CD8-positive, alpha-beta memory T cell (primary cell): Measurements from ENCODE around the gene CADM1. TPM values are rescaled to one million over a fixed set of nuclear protein-coding genes. Genes with fewer than 3 reads are reported as not detected.

ENCODE experiments used
- CTCF ChIA-PET: fragments of 350-600 bp; sonication (Branson Sonifier 250); formaldehyde crosslinking; loops from one replicate; lab custom pipeline; 2021; ENCODE audit warnings: antibody characterized with exemption; lab: Charles Lee
- POLR2A ChIA-PET: fragments of 350-600 bp; sonication (Branson Sonifier 250); formaldehyde crosslinking; loops from one replicate; lab custom pipeline; 2021; ENCODE audit warnings: antibody characterized with exemption; lab: Charles Lee
- DNase-seq, 5 donors: peaks; one replicate each; pipeline versions ENCODE4 v3.0.0 to v3.0.0-alpha.2; 2020 to 2022; ENCODE audit warnings: mixed read lengths in 1 of 5
- H3K27ac ChIP-seq: one replicate; pipeline ENCODE4 v1.7.0; 2013; ENCODE audit warnings: low read depth, mild to moderate bottlenecking, low read length, moderate library complexity
- H3K27me3 ChIP-seq: 2 replicates; pipeline ENCODE4 v1.7.0; 2013; ENCODE audit warnings: low read length, mild to moderate bottlenecking; ENCODE audit not compliant: insufficient read depth, poor library complexity, severe bottlenecking
- H3K36me3 ChIP-seq: 2 replicates; pipeline ENCODE4 v1.7.0; 2013; ENCODE audit warnings: mild to moderate bottlenecking, low read length, moderate library complexity; ENCODE audit not compliant: insufficient read depth
- H3K4me1 ChIP-seq: 2 replicates; pipeline ENCODE4 v1.7.0; 2013; ENCODE audit warnings: mild to moderate bottlenecking, low read length, moderate library complexity; ENCODE audit not compliant: insufficient read depth
- H3K4me3 ChIP-seq: 2 replicates; pipeline ENCODE4 v1.7.0; 2013; ENCODE audit warnings: mild to moderate bottlenecking, low read length
- H3K9me3 ChIP-seq: 2 replicates; pipeline ENCODE4 v1.7.0; 2013; ENCODE audit warnings: mild to moderate bottlenecking, low read length
- H3K27ac Mint-ChIP-seq, 8 donors: one replicate each; pipeline ENCODE4 v1.8.0; 2020 to 2021; ENCODE audit warnings: mixed read lengths in 8 of 8, mild to moderate bottlenecking in 6 of 8, inconsistent platforms in 3 of 8, moderate library complexity in 3 of 8
- H3K27me3 Mint-ChIP-seq, 2 donors: one replicate each; pipeline ENCODE4 v1.8.0; 2020 to 2021; ENCODE audit warnings: mixed read lengths in 2 of 2, mild to moderate bottlenecking in 1 of 2, moderate library complexity in 1 of 2
- H3K36me3 Mint-ChIP-seq, 3 donors: one replicate each; pipeline ENCODE4 v1.8.0; 2020 to 2021; ENCODE audit warnings: mixed read lengths in 3 of 3, inconsistent platforms in 1 of 3, mild to moderate bottlenecking in 1 of 3
- H3K4me1 Mint-ChIP-seq, 3 donors: one replicate each; pipeline ENCODE4 v1.8.0; 2020 to 2021; ENCODE audit warnings: mixed read lengths in 3 of 3, inconsistent platforms in 1 of 3, mild to moderate bottlenecking in 1 of 3
- H3K4me3 Mint-ChIP-seq, 7 donors: one replicate each; pipeline ENCODE4 v1.8.0; 2020 to 2021; ENCODE audit warnings: mixed read lengths in 7 of 7, mild to moderate bottlenecking in 6 of 7, moderate library complexity in 4 of 7, inconsistent platforms in 2 of 7
- H3K9me3 Mint-ChIP-seq, 5 donors: one replicate each; pipeline ENCODE4 v1.8.0; 2020 to 2022; ENCODE audit warnings: mixed read lengths in 5 of 5, mild to moderate bottlenecking in 3 of 5, moderate library complexity in 2 of 5, inconsistent platforms in 1 of 5
- polyA plus RNA-seq: library from polyadenylated mRNA; unstranded; fragments of 300-500 nt; fragmentation: Illumina TruSeq; gene quantifications from one replicate; pipeline ENCODE4 v1.2.3, GENCODE V29; 2021
- total RNA-seq, 2 experiments: library from RNA; stranded (reverse); gene quantifications; one replicate each; pipeline ENCODE4 v1.2.3, GENCODE V29; 2021

Gene CADM1
- total and polyA plus RNA-seq, 3 experiments from 2014 or later: 0.90 to 2.7 (median 1.1) TPM

DNA sequence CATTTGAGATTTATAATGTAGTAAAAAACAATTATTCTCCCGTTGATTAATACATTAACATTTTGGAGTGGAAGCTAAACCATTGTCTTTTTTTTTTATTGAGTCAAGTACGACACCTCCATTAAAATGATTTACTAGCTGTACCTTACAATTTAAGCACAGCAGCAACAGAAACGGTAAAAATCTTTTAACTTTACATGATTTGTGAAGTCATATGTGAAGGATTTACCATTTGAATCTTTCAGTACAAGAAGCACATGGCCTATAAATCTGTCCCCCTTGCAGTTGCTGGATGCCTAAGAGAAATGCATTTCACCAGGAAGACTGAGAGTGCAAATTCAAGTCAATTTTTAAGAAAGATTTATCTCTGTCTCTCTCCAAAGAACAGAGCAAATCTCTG is 324.6 kb downstream of the CADM1 start:
- ChIA-PET POLR2A (no interaction called here), CTCF (no interaction called here)
- Mint-ChIP-seq H3K4me1 (no peaks in the 10 kb centered on the region), H3K27ac (no peak overlapping the region), H3K27me3 (peaks cover 0 to 4% of the 10 kb centered on the region in 2 donors), H3K36me3 (peaks cover 0 to 3% (median 0%) of the 10 kb centered on the region in 3 donors), H3K4me3 (no peak overlapping the region), H3K9me3 (no peaks in the 10 kb centered on the region)
- no peaks in the 10 kb centered on the region for H3K27me3 ChIP-seq
- H3K27ac ChIP-seq: no peak overlapping the region
- H3K4me1 ChIP-seq: no peaks in the 10 kb centered on the region
- no peaks in the 10 kb centered on the region for H3K9me3 ChIP-seq
- H3K36me3 ChIP-seq: no peaks in the 10 kb centered on the region
- DNase-seq: no peak
- H3K4me3 ChIP-seq: no peak overlapping the region

DNA sequence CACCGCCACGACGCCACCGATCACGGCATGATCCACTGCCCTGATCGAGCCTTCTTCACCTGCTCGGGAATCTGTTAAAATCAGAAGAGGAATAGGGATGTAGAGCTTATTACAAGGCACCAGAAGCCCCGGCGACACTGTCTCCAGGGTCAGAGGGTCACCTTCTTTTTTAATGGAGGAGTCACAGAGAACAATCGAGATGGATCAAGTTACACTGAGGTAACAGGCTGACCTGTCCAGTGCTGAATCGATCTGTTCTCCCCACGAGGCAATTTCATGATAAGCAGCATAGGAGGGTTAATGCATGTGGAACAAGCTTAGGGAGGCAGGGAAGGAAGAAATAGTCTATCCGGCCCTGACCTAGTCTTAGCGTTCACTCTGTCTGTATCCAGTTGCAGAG is 325.5 kb downstream of the CADM1 start:
- POLR2A ChIA-PET: no interaction called here
- H3K36me3 Mint-ChIP-seq: peaks cover 0 to 3% (median 0%) of the 10 kb centered on the region in 3 donors
- no peak for DNase-seq

GRCh38 chr11:115173136-115173535 is 331.1 kb downstream of the CADM1 start:
- H3K4me3 Mint-ChIP-seq: no peak overlapping the region
- H3K9me3 Mint-ChIP-seq: peaks cover 0 to 1% (median 0%) of the 10 kb centered on the region in 5 donors
- H3K27ac Mint-ChIP-seq: no peak overlapping the region
- H3K27me3 ChIP-seq: no peaks in the 10 kb centered on the region
- ChIA-PET POLR2A (no interaction called here), CTCF (no interaction called here)
- H3K4me1 Mint-ChIP-seq: no peaks in the 10 kb centered on the region
- DNase-seq: no peak
- H3K9me3 ChIP-seq: no peaks in the 10 kb centered on the region
- H3K27ac ChIP-seq: no peak overlapping the region
- peaks cover 0 to 3% (median 0%) of the 10 kb centered on the region in 3 donors for H3K36me3 Mint-ChIP-seq
- no peak overlapping the region for H3K4me3 ChIP-seq
- H3K36me3 ChIP-seq: no peaks in the 10 kb centered on the region
- no peaks in the 10 kb centered on the region for H3K4me1 ChIP-seq
- H3K27me3 Mint-ChIP-seq: no peaks in the 10 kb centered on the region

More for the DNA sequence above, 325.5 kb downstream of the CADM1 start:
- no peaks in the 10 kb centered on the region for H3K4me1 Mint-ChIP-seq
- no peak overlapping the region for H3K27ac Mint-ChIP-seq
- H3K36me3 ChIP-seq: no peaks in the 10 kb centered on the region
- no peak overlapping the region for H3K4me3 Mint-ChIP-seq
- H3K9me3 Mint-ChIP-seq: no peaks in the 10 kb centered on the region
- H3K4me3 ChIP-seq: no peak overlapping the region
- no peaks in the 10 kb centered on the region for H3K4me1 ChIP-seq
- no peaks in the 10 kb centered on the region for H3K27me3 ChIP-seq
- H3K27ac ChIP-seq: no peak overlapping the region
- peaks cover 0 to 4% of the 10 kb centered on the region in 2 donors for H3K27me3 Mint-ChIP-seq
- CTCF ChIA-PET: no interaction called here
- H3K9me3 ChIP-seq: no peaks in the 10 kb centered on the region

DNA sequence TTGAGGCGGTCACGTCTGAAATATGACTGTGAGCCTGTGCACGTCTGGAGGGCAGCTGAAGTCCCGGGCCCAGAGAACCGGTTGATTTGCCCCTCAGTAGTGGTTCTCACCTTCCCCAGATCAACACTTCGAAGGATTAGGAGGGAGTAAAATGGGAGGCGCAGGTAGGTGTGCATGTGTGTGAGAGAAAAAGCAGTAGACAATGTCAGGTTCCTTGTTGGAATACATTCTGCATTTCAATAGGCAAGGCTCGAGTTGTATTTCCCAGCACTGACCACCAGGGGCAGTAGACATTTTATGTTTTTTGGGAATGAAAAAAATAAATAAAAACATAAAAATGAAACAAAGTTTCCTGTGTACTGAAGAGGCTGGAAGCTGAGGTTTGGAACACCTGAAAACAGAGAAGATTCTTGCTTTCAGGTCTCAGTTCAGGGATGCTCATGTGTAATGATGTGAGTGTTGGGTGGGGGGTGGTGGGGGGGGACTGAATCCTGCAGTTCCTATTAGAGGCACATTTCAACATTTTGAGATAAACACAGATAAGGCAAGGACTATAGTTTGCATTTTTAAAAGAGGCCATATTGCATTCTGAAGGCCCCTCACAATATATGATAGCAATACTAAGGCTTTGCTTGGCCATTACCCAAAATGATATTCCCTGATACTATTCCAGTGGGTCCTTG is 333.9 kb downstream of the CADM1 start:
- ChIA-PET POLR2A (no interaction called here), CTCF (no interaction called here)
- H3K36me3 ChIP-seq: no peaks in the 10 kb centered on the region

GRCh38 chr11:115169251-115169650 is 335.0 kb downstream of the CADM1 start:
- no peaks in the 10 kb centered on the region for H3K27me3 ChIP-seq
- Mint-ChIP-seq H3K4me3 (no peak overlapping the region), H3K27me3 (peaks cover 9 to 14% of the 10 kb centered on the region in 2 donors), H3K27ac (no peak overlapping the region), H3K36me3 (no peaks in the 10 kb centered on the region), H3K4me1 (no peaks in the 10 kb centered on the region), H3K9me3 (peaks cover 0 to 1% (median 0%) of the 10 kb centered on the region in 5 donors)
- no peaks in the 10 kb centered on the region for H3K36me3 ChIP-seq
- ChIA-PET CTCF (no interaction called here), POLR2A (interaction anchor here (0.8 kb wide), 1 partner anchor 11 kb away, joined by 10 read pairs; no protein-coding TSS in a partner anchor)
- no peak for DNase-seq
- no peaks in the 10 kb centered on the region for H3K9me3 ChIP-seq
- H3K4me1 ChIP-seq: no peaks in the 10 kb centered on the region
- no peak overlapping the region for H3K27ac ChIP-seq
- no peak overlapping the region for H3K4me3 ChIP-seq

More for the DNA sequence above, 333.9 kb downstream of the CADM1 start:
- Histone ChIP-seq H3K9me3 (no peaks in the 10 kb centered on the region), H3K27ac (no peak overlapping the region), H3K27me3 (no peaks in the 10 kb centered on the region), H3K4me1 (no peaks in the 10 kb centered on the region), H3K4me3 (no peak overlapping the region)
- H3K36me3 Mint-ChIP-seq: no peaks in the 10 kb centered on the region
- peak in 1 of 5 donors; percentile 56 for DNase-seq
- H3K27ac Mint-ChIP-seq: no peak overlapping the region
- peaks cover 9 to 10% of the 10 kb centered on the region in 2 donors for H3K27me3 Mint-ChIP-seq
- peaks cover 0 to 1% (median 0%) of the 10 kb centered on the region in 5 donors for H3K9me3 Mint-ChIP-seq
- H3K4me3 Mint-ChIP-seq: no peak overlapping the region
- H3K4me1 Mint-ChIP-seq: no peaks in the 10 kb centered on the region

GRCh38 chr11:115168686-115169085 is 335.5 kb downstream of the CADM1 start:
- no peaks in the 10 kb centered on the region for H3K4me1 Mint-ChIP-seq
- H3K36me3 Mint-ChIP-seq: no peaks in the 10 kb centered on the region
- H3K27ac Mint-ChIP-seq: no peak overlapping the region
- no peak overlapping the region for H3K4me3 ChIP-seq
- no peaks in the 10 kb centered on the region for H3K36me3 ChIP-seq
- H3K27me3 Mint-ChIP-seq: peaks cover 10 to 14% of the 10 kb centered on the region in 2 donors
- CTCF ChIA-PET: no interaction called here
- H3K4me3 Mint-ChIP-seq: no peak overlapping the region
- H3K27me3 ChIP-seq: no peaks in the 10 kb centered on the region
- H3K9me3 Mint-ChIP-seq: peaks cover 0 to 1% (median 0%) of the 10 kb centered on the region in 5 donors
- DNase-seq: no peak
- no peaks in the 10 kb centered on the region for H3K4me1 ChIP-seq
- H3K27ac ChIP-seq: no peak overlapping the region
- POLR2A ChIA-PET: no interaction called here
- H3K9me3 ChIP-seq: no peaks in the 10 kb centered on the region

DNA sequence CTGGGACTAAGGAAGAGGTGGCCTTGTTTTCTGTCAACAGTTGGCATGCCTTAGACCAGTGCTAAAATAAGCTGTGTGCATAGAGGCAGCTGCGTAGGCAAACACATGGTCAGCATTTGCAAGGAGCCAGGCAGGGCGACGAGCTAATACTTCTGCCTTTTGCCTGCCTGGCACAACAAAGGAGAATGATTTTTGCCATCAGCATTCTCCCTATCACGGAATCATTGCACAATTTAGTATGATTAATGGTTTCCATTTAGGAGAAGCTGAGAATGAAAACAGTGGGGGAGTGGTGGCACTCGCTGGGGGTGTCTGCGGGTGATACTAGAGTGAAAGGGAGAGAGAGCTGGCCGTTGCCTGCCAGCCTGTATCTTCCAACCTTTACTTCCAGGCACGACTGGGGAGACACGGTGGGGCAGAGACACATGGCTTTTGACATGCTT is 336.0 kb downstream of the CADM1 start:
- Mint-ChIP-seq H3K9me3 (peaks cover 0 to 1% (median 0%) of the 10 kb centered on the region in 5 donors), H3K36me3 (no peaks in the 10 kb centered on the region), H3K27me3 (peaks cover 10 to 14% of the 10 kb centered on the region in 2 donors), H3K27ac (no peak overlapping the region), H3K4me1 (no peaks in the 10 kb centered on the region), H3K4me3 (no peak overlapping the region)
- Histone ChIP-seq H3K4me3 (no peak overlapping the region), H3K27ac (no peak overlapping the region), H3K4me1 (no peaks in the 10 kb centered on the region), H3K9me3 (no peaks in the 10 kb centered on the region), H3K27me3 (no peaks in the 10 kb centered on the region), H3K36me3 (no peaks in the 10 kb centered on the region)
- POLR2A ChIA-PET: no interaction called here
- CTCF ChIA-PET: no interaction called here
- no peak for DNase-seq

DNA sequence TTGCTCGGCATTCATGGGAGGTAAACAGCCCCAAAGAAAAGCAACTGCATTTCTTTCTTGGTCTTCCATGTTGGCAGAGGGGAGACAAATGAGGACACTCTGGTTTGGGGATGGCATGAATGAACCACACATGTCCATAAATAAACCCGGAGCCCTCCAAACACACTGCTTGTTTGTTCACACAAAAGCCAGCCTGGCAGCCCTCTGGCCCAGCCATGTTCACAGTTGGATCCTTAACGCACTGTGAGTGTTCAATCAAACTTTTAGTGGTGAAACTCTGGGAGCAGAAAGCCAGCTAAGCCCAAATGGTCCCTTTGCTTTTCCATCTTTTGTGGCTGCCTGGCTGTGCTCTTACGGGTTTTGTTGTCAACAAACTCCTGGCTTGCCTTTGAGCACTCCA is 336.8 kb downstream of the CADM1 start:
- H3K36me3 ChIP-seq: no peaks in the 10 kb centered on the region
- H3K4me1 ChIP-seq: no peaks in the 10 kb centered on the region
- ChIA-PET CTCF (no interaction called here), POLR2A (no interaction called here)
- Mint-ChIP-seq H3K4me1 (no peaks in the 10 kb centered on the region), H3K4me3 (no peak overlapping the region), H3K36me3 (peaks cover 0 to under 1% (median 0%) of the 10 kb centered on the region in 3 donors), H3K27ac (no peak overlapping the region), H3K9me3 (no peaks in the 10 kb centered on the region), H3K27me3 (peaks cover 13 to 21% of the 10 kb centered on the region in 2 donors)
- H3K27ac ChIP-seq: no peak overlapping the region
- no peaks in the 10 kb centered on the region for H3K9me3 ChIP-seq
- no peaks in the 10 kb centered on the region for H3K27me3 ChIP-seq
- H3K4me3 ChIP-seq: no peak overlapping the region
- DNase-seq: no peak
